OCI-LY3 (cell line): ENCODE data around the gene USP2.
A peak's percentile ranks its signal among the peaks of the same experiment; 100 is the strongest.

Experiments
- CTCF ChIP-seq: fragments of 200-600, 300-600 bp; sonication (generic); IDR thresholded peaks from 2 replicates; pipeline ENCODE4 v1.5.1; 2014; ENCODE audit warnings: antibody characterized with exemption, low read length, low read depth
- EZH2phosphoT487 ChIP-seq: fragments of 200-600 bp; shearing (Covaris generic); IDR thresholded peaks from 2 replicates; pipeline ENCODE4 v1.6.1; 2018; ENCODE audit warnings: antibody characterized with exemption, mixed run types, low read depth

DNA sequence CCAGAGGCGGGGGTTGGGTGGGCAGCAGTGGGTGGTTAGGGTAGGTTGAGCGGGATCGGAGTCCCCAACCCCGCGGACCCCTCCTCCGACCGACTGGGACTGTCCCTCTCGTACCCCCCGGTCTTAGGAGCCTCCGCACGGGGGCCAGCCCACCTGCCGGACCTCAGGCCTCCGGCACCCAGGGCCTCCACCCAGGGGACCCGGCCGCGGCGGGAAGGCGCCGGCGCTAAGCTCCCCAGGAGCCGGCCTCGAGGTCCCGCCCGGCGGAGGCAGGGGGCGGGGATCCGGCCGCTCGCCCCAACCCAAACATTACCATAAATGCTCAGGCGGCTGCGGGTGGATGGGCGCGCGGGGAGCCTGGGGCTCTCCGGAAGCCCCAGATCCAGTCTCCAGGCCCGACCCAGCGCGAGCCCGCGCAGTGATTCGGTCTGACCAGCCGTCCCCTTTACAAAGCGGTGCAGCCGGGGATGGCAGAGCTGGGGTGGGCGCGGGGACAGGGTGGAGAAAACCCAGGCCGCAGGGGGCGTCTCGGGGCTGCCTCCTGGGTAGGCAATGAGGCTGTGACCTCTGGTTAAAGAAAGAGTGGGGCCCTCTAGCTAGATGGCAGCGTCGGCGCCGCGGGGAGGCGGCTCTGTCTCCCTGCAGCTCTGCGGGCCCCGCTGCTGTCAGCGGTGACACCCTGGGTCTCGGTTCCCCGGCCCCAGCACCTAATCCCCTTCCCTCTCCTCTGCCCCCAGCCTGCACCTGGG is 60.5 kb downstream of the USP2 start:
- TF ChIP-seq CTCF = 0 out of 2 replicates have a peak, but pooled peaks have one; percentile 5
- TF ChIP-seq EZH2phosphoT487 = no peak
